GM13976 (cell line): Measurements from ENCODE around the gene HSPBP1.

Experiments
- DNase-seq: peaks from one replicate; pipeline ENCODE4 v3.0.0; 2012; ENCODE audit warnings: low spot score
- in situ Hi-C: fragments of 300-500 bp; cut with MboI; formaldehyde crosslinking; loops from one replicate; pipeline ENCODE4 v1.12.0; 2022; ENCODE audit warnings: low sequenced_read_pairs, mixed read lengths, inconsistent platforms; ENCODE audit not compliant: unreplicated experiment
- TF ChIP-seq, protein P1 (sequence below): IDR thresholded peaks from 2 replicates; pipeline ENCODE4 v1.5.1; 2012; ENCODE audit warnings: borderline replicate concordance, mild to moderate bottlenecking; ENCODE audit not compliant: insufficient read depth; ENCODE audit errors: extremely low read depth, missing control alignments, control extremely low read depth

HSPBP1 gene

DNA sequence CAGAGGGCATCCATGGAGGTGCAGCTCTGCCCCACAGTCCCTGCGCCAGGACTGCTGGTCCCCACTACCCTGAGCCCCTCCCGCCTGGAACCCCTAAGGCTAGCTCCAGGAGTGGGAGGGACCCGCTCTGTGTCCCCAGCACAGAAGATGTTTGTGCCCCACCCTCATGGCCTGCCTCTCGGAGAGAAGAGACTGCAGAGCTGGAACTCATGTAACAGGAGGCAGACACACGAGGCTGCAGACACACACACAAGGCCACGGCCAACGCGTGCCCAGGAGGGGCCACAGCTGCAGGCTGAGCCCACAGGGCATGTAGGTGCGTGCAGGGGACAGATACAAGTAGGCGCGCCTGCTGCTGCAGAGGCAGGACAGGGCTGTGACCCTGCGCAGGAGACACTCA, 40.9 kb downstream of the HSPBP1 start:
- no peak for DNase-seq
- TF ChIP-seq, protein P1, sequence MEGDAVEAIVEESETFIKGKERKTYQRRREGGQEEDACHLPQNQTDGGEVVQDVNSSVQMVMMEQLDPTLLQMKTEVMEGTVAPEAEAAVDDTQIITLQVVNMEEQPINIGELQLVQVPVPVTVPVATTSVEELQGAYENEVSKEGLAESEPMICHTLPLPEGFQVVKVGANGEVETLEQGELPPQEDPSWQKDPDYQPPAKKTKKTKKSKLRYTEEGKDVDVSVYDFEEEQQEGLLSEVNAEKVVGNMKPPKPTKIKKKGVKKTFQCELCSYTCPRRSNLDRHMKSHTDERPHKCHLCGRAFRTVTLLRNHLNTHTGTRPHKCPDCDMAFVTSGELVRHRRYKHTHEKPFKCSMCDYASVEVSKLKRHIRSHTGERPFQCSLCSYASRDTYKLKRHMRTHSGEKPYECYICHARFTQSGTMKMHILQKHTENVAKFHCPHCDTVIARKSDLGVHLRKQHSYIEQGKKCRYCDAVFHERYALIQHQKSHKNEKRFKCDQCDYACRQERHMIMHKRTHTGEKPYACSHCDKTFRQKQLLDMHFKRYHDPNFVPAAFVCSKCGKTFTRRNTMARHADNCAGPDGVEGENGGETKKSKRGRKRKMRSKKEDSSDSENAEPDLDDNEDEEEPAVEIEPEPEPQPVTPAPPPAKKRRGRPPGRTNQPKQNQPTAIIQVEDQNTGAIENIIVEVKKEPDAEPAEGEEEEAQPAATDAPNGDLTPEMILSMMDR, result no peak

DNA sequence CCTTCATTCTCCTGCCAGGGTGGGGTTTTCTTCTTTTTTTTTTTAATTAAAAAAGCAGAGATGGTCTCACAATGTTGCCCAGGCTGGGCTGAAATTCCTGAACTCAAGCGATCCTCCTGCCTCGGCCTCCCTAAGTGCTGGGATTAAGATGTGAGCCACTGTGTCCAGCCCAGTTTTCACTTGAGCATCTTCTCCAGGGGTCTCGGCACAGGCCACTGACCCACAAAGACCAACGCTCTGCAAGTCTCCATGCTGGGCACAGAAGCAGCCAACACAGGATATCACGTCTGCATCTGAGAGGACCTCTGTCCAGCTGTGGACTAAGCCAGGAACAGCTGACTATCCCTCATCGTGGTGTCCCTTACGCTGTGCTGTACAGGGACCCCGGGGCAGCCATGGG, 41.9 kb downstream of the HSPBP1 start:
- TF ChIP-seq, protein P1, result no peak
- in situ Hi-C loops, result no loop called here

More for the DNA sequence above, 40.9 kb downstream of the HSPBP1 start:
- in situ Hi-C loops, result no loop called here

DNA sequence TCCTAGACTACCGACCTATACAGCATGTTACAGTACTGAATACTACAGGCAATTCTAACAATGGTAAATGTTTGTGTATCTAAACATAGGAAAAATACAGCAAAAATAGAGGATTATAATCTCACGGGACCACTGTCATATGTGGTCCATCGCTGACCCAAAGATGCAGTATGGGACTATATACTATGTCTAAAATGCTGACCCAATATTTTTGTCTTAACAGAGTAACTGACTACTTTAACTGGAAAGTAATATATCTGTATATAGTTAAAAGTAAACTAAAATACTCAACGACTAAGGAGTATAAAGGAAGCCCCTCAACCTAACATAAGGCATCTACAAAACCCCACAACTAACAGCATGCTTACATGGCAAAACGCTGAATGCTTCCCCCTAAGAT, 46.9 kb downstream of the HSPBP1 start:
- TF ChIP-seq, protein P1, result no peak
- no peak for DNase-seq
- in situ Hi-C loops, result no loop called here

More for the DNA sequence above, 41.9 kb downstream of the HSPBP1 start:
- DNase-seq, result no peak

DNA sequence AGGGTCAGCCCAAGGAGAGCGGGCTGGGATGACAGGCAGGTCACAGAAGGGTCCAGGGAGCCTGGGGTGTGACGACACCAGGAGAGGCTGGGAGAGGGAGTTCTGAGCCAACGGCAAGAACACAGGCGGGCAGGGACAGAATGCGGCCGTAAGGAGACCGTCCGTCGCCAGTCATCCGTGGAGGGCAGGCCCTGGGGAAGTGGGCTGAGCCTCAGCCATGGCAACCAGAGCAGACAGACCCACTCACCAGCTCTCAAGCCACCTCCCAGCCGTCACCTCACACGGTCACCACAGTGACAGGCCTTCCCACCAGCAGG, 47.7 kb downstream of the HSPBP1 start:
- TF ChIP-seq, protein P1, result no peak
- in situ Hi-C loops, result no loop called here
- no peak for DNase-seq

DNA sequence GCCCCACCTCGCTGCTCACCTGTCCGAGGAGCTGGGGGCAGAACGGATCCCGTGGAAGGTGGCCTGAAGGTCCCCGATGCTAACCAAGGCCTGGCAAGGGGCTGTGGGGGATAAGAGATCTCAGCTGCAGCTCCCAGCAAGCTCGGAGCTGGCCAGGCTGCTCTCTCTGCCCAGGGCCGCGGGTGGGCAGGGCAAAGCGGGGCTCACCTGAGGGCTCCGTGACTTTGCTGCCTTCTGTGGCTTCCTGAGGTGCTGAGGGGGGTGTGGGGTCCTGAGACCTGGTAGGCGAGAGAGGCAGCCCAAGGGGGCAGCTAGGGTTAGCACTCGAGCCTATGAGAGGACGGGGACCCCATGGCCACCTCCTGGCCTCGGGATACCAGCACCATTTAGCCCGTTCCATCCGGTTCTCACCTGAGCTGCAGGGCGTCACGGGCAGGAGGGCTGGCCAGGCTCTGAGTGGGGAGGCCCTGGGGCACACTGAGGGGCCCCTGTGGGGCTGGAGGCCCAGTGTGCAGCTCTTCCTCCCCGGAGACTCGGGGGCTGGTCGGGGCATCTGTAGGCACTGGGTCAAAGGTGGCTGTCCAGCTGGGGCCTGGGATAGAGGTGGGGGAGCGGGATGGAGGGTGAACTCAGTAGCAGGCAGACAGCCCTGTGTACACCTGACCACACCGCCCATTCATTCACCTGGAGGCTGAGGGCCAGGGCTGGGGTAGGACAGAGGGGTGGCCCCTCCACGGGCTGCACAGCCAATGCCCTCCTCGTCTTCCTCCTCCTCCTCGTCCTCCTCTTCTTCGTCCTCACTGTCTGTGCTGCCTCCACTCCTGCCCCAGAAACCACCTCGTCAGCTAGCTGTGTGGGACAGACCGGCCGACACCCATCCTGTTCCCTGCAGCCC, 48.3 kb downstream of the HSPBP1 start:
- TF ChIP-seq, protein P1, result no peak
- in situ Hi-C loops, result no loop called here

DNA sequence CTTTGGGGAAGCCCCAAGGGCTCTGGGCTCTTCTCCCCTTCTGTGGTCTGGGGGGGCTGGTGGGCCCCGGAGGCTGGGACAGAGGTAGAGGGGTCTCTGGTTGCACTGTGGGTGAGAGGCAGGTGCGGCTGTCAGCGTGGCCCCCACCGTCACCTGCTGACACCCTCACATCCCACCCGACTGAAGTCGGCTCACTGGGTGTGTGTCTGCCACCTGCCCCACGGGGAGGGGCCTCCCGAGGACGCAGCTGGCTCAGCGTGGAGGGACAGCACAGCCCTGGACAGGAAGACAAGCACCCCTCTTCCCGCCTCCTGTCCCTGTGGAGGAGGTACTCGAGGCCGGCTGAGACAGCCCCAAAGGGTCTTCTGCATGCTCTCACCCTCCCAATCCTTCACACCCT, 49.1 kb downstream of the HSPBP1 start:
- no peak for DNase-seq
- TF ChIP-seq, protein P1, result no peak

More for the DNA sequence above, 48.3 kb downstream of the HSPBP1 start:
- no peak for DNase-seq

More for the DNA sequence above, 49.1 kb downstream of the HSPBP1 start:
- in situ Hi-C loops, result no loop called here
